HUES6 (cell line): Measurements from ENCODE around the gene MPZ.

Experiments used
- H3K27ac ChIP-seq: 2 replicates; pipeline ENCODE4 v1.7.0; 2013; ENCODE audit warnings: low read depth, mild to moderate bottlenecking, low read length, inconsistent platforms
- H3K27me3 ChIP-seq: 2 replicates; pipeline ENCODE4 v1.6.1; 2013; ENCODE audit warnings: low read length; ENCODE audit not compliant: control insufficient read depth, insufficient read depth
- H3K36me3 ChIP-seq: 2 replicates; pipeline ENCODE4 v1.6.1; 2013; ENCODE audit warnings: low read length; ENCODE audit not compliant: control insufficient read depth, insufficient read depth
- H3K4me1 ChIP-seq: 2 replicates; pipeline ENCODE4 v1.6.1; 2013; ENCODE audit warnings: low read length; ENCODE audit not compliant: control insufficient read depth, insufficient read depth
- H3K4me3 ChIP-seq: 2 replicates; pipeline ENCODE4 v1.5.1; 2013; ENCODE audit warnings: low read depth, low read length
- H3K9ac ChIP-seq: one replicate; pipeline ENCODE4 v1.6.1; 2013; ENCODE audit warnings: mild to moderate bottlenecking, low read length
- H3K9me3 ChIP-seq: 2 replicates; pipeline ENCODE4 v1.6.1; 2013; ENCODE audit warnings: low read depth, low read length; ENCODE audit not compliant: control insufficient read depth, insufficient read depth

MPZ gene

DNA sequence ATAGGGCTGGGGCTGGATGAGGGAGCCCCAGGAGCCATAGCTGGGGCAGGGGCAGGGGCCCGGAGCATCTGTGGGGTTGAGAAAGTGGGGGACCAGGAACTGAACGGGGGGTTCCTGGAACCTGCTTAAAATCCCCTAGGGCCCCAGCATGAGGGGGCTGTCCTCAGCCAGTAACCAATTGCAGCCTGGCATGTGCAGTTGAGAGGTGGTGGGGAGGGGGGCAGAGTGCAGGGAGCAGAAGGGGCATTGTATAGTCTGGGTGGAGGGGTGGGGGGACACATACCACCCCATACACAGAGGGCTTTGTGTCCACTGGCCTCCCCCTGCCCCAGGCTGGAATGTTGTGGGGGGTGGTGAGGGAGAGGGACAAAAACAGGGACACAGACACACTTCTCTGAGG, at the start of gene MPZ:
TSS of gene MPZ (minus strand) at position 101 of the 400 bp plus-strand sequence. CDS start at position 38, 63 bp downstream.
- no peak within 1 kb of the TSS for H3K9ac ChIP-seq
- no peak within 1 kb of the TSS for H3K27ac ChIP-seq
- H3K9me3 ChIP-seq, result no peaks in the 10 kb centered on the region
- peaks cover 21% of the 10 kb centered on the region for H3K4me1 ChIP-seq
- no peak within 1 kb of the TSS for H3K4me3 ChIP-seq
- no peaks in the 10 kb centered on the region for H3K27me3 ChIP-seq
- no peaks in the 10 kb centered on the region for H3K36me3 ChIP-seq

DNA sequence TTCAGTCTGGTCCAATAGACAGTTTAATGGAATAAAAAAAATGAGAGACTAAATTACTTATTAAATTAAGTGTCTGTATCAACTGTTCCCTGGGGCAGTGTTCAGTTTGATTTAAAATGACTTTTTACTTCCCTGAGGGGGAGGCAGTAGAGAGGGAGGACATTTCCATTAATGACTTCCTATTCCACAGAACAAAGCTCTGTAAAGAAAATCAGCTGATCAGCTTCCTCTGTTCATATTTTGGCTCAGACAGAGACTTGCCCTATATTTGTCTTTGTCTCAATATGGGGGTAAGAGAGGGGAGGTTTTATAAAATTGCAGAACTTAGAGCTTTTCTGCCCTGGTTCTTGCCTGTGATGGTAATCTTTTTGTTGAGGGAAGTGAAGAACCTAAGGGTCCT, 49.5 kb upstream of the MPZ start:
- no peak overlapping the region for H3K4me3 ChIP-seq
- H3K9me3 ChIP-seq, result no peaks in the 10 kb centered on the region
- no peak overlapping the region for H3K9ac ChIP-seq
- H3K27me3 ChIP-seq, result no peaks in the 10 kb centered on the region
- H3K4me1 ChIP-seq, result no peaks in the 10 kb centered on the region
- no peak overlapping the region for H3K27ac ChIP-seq
- peaks cover 14% of the 10 kb centered on the region for H3K36me3 ChIP-seq

DNA sequence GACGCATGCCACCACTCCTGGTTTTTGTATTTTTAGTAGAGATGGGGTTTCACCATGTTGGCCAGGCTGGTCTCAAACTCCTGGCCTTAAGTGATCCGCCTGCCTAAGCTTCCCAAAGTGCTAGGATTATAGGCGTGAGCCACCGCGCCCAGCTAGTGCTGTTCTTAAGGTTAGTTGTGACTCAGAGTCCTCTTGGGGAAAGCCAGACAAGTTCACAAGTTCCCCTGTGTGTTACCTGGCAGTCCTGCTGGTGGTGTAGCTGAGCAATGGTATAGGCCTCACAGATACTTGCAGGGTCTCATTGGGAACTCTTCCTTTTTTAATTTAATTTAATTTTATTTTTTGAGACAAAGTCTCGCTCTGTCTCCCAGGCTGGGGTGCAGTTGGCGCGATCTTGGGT, 47.3 kb upstream of the MPZ start:
- Histone ChIP-seq H3K27me3 (no peaks in the 10 kb centered on the region), H3K9me3 (no peaks in the 10 kb centered on the region), H3K9ac (no peak overlapping the region), H3K4me3 (no peak overlapping the region), H3K4me1 (no peaks in the 10 kb centered on the region), H3K27ac (no peak overlapping the region), H3K36me3 (peaks cover 3% of the 10 kb centered on the region; the same call in 1 of the 2 replicates)

DNA sequence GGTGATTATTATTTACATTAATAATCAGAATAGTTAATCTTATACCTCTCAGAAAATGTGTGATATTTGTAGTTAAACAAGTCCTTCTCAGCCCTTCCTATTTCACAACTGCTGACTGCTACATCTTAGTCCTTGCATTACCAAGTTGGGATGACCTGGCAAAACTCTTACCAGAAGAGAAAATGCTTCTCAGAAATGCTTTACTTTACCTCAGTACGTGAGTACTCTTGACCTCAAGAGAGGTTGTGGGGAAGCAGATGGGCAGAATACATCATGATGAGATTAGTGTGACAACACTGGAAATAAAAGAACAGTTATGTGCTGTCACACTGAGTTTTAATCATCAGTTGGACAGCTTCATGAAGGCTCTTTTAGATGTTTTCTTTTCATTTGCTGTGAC, 41.7 kb upstream of the MPZ start:
- Histone ChIP-seq H3K27me3 (no peaks in the 10 kb centered on the region), H3K9ac (no peak overlapping the region), H3K4me1 (no peaks in the 10 kb centered on the region), H3K4me3 (no peak overlapping the region), H3K9me3 (no peaks in the 10 kb centered on the region), H3K27ac (no peak overlapping the region), H3K36me3 (peaks cover 13% of the 10 kb centered on the region)

DNA sequence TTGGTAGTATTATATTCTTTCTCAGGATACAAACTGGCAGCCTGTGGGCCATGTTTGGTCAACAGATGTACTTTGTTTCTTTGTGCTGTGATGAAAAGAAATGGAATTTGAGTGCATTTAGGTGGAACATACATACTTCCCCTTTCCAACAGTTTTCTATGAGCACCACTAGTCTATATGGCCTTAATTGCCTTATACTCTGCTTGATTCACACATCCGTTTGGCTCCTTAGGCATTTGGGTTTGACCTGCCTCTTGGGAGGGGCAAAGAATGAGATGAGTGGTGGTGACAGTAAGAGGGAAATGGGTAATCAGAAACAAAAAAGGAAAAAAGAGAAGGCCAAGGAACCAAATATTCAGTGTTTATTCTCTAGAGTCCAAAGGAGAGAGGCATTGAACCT, 40.9 kb upstream of the MPZ start:
- H3K9ac ChIP-seq, result no peak overlapping the region
- no peaks in the 10 kb centered on the region for H3K27me3 ChIP-seq
- no peaks in the 10 kb centered on the region for H3K4me1 ChIP-seq
- no peaks in the 10 kb centered on the region for H3K9me3 ChIP-seq
- no peak overlapping the region for H3K27ac ChIP-seq
- peaks cover 19% of the 10 kb centered on the region for H3K36me3 ChIP-seq
- H3K4me3 ChIP-seq, result no peak overlapping the region

DNA sequence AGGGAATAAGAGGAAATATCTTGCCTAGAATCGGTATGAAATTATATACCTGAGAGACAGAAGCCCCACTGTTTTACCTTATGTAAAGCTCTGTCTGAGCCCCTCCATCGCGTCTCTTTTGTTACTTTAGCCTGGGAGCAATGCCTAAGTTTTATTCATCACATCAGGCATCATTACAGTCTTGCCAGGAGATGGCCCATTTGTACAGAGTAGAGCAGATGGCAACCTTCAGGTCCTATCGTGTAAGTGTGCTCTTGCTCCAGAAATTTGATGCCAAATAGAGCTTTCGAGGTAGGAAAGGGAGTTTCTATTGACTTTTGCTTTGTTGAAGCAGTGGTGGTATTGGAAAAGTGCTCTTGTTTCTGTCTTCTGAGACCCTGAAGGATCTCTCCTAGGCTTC, 33.1 kb upstream of the MPZ start:
- Histone ChIP-seq H3K4me3 (no peak overlapping the region), H3K27me3 (no peaks in the 10 kb centered on the region), H3K36me3 (peaks cover 59% of the 10 kb centered on the region), H3K9me3 (no peaks in the 10 kb centered on the region), H3K27ac (no peak overlapping the region), H3K4me1 (no peaks in the 10 kb centered on the region), H3K9ac (no peak overlapping the region)

DNA sequence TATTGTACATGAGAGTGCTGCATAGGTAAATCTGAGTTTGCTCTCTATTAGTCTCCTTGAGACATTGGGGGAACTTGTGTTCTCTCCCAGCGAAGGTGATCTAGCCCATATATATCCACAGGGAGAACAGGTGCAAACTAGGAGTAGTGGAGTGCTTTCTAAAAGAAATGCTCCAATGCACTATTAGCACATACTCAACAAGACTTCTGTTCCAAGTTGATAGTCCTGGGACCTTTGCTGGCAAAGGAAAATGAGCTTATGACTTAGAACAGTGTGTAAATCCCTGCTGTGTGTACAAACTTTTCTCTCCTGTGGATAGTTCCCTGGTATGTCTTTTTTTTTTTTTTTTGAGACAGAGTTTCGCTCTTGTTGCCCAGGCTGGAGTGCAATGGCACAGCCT, 32.4 kb upstream of the MPZ start:
- H3K9me3 ChIP-seq, result no peaks in the 10 kb centered on the region
- peaks cover 65% of the 10 kb centered on the region for H3K36me3 ChIP-seq
- H3K4me1 ChIP-seq, result no peaks in the 10 kb centered on the region
- no peak overlapping the region for H3K4me3 ChIP-seq
- no peak overlapping the region for H3K9ac ChIP-seq
- H3K27me3 ChIP-seq, result no peaks in the 10 kb centered on the region
- no peak overlapping the region for H3K27ac ChIP-seq

DNA sequence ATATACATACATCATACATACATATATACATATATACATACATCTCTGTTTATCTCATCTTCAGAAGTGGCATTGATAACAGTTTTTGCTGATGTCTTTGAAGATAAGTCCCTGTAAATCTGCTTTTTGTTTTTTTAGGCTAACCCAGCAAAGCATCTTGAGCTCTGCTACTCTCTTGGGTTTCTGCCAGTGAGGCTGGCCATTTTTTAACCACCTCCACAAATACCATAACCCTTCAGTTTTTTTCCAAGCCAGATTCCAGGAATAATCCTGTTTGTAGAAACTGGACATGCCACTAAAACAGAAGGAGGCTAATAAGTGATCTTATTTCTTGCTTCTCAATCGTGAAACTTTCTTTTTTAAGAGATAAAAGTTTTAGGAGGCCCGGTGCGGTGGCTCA, 26.0 kb upstream of the MPZ start:
- H3K36me3 ChIP-seq, result peaks cover 70% of the 10 kb centered on the region

DNA sequence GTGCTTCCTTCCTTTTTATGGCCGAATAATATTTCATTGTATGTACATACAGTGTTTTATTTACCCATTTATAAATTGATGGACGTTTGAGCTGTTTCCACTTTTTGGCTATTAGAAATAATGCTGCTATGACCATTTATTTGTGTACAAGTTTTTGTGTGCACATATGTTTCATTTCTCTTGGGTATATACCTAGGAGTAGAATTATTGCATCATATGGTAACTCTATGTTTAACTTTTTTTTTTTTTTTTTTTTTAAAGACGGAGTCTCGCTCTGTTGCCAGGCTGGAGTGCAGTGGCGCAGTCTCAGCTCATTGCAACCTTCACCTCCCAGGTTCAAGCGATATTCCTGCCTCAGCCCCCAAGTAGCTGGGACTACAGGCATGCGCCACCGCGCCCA, 23.4 kb upstream of the MPZ start:
- H3K4me3 ChIP-seq, result no peak overlapping the region
- no peaks in the 10 kb centered on the region for H3K9me3 ChIP-seq
- no peak overlapping the region for H3K27ac ChIP-seq
- H3K9ac ChIP-seq, result no peak overlapping the region
- H3K4me1 ChIP-seq, result no peaks in the 10 kb centered on the region; the same call in 1 of the 2 replicates
- H3K27me3 ChIP-seq, result no peaks in the 10 kb centered on the region
- peaks cover 86% of the 10 kb centered on the region for H3K36me3 ChIP-seq

More for the DNA sequence above, 26.0 kb upstream of the MPZ start:
- no peaks in the 10 kb centered on the region for H3K27me3 ChIP-seq
- H3K4me1 ChIP-seq, result no peaks in the 10 kb centered on the region
- no peak overlapping the region for H3K9ac ChIP-seq
- H3K27ac ChIP-seq, result no peak overlapping the region
- H3K4me3 ChIP-seq, result no peak overlapping the region
- no peaks in the 10 kb centered on the region for H3K9me3 ChIP-seq

DNA sequence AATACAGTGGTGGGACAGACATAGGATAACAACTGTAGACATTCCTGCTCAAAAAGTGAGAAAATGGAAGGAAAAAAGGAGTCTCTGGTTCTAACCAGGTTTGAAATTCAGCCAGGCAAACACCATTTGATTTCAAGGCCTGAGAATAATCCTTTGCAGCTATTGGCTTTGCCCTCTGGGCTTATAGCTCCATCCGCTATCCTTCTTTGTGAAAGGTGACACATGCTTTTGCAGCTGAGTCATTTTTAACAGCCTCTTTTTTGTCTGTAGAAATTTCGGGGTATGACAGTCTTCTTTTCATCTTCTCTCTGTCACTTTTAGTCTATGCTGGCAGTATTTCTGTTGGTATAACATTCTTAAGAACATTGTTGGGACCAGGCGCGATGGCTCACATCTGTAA, 20.6 kb upstream of the MPZ start:
- Histone ChIP-seq H3K27ac (no peak overlapping the region; the same call in 1 of the 2 replicates), H3K9ac (no peak overlapping the region), H3K4me1 (no peaks in the 10 kb centered on the region; the same call in 1 of the 2 replicates), H3K9me3 (no peaks in the 10 kb centered on the region), H3K27me3 (no peaks in the 10 kb centered on the region), H3K36me3 (peaks cover 86% of the 10 kb centered on the region), H3K4me3 (no peak overlapping the region)

DNA sequence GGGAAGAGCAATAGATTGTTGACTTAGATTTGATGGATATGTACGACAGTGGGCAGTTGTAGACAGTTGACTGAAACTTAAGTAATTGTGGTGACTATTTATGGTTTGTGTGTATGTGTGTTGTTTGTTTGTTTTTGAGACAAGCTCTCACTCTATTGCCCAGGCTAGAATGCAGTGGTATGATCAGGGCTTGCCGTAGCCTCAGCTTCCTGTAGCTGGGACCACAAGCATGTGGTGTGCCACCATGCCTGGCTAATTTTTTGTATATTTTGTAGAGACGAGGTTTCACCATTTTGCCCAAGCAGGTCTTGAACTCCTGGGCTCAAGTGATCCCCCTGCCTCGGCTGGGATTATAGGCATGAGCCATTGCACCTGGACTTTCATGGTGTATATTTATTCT, 14.3 kb upstream of the MPZ start:
- H3K4me3 ChIP-seq, result no peak overlapping the region
- peaks cover 35% of the 10 kb centered on the region for H3K36me3 ChIP-seq
- no peaks in the 10 kb centered on the region for H3K4me1 ChIP-seq
- H3K27ac ChIP-seq, result no peak overlapping the region
- H3K9me3 ChIP-seq, result no peaks in the 10 kb centered on the region
- H3K27me3 ChIP-seq, result no peaks in the 10 kb centered on the region
- no peak overlapping the region for H3K9ac ChIP-seq
